GM10266 (cell line): ENCODE data around the gene ITSN1.
"Not testable (repeated sequence)": the region's sequence is repeated elsewhere in the genome, so short reads cannot be mapped to it uniquely, and the experiment has no call there.

ENCODE experiments used
- DNase-seq: peaks from one replicate; pipeline ENCODE4 v3.0.0; 2012; ENCODE audit errors: extremely low spot score
- CTCF ChIP-seq: IDR thresholded peaks from 2 replicates; pipeline ENCODE4 v1.5.1; 2012; ENCODE audit warnings: mild to moderate bottlenecking, low read depth; ENCODE audit not compliant: control insufficient read depth, insufficient read depth; ENCODE audit errors: missing control alignments

Gene ITSN1

DNA sequence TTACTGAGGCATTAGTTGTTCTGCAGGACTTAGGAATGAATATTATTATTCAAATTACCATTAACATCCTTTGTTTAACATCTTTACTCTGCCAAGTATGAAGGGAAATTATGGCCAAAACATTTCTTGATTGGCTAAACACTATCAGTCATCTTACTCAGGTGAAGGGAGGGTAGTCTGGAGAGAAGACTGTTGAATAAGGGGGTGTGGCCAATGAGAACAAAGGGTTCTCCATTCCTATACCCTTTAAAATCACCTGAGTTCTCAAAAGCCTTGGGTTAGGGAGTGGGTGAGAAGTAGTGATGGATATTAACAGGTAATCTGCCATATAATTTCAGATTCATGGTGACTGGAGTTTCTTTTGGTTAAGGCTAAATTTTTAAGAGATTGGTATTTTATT, 20.0 kb upstream of the ITSN1 start:
- no peak for DNase-seq
- TF ChIP-seq CTCF: no peak

DNA sequence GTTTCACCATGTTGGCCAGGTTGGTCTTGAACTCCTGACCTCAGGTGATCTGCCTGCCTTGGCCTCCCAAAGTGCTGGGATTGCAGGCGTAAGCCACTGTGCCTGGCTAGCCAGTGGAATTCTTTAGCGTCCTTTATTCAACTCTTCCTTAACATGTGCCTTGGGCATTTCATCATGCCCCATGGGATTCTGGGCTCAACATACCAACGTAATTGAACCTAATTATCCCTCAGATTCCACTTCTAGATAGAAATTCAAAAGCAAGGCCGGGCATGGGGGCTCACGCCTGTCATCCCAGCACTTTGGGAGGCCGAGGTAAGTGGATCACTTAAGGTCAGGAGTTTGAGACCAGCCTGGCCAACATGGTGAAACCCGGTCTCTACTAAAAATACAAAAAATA, 16.1 kb upstream of the ITSN1 start:
- not testable (repeated sequence) for DNase-seq

DNA sequence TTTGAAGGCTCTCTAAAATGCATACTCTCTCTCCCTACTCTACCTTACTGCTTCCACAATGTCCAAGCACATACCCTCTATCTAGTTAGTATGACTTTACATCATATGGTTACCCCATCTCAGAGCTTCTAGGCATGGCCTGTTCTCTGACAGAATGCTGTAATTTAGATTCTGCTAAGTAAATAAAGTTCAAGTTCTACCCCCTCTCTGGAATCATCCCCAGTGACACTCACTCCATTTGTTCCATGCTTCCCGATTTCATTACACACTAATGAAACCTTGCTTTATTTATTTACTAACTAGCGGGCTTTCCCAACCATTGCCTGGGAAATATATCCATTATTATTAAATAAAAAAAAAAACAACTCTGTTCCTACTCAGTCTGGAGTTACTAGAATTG, 8.0 kb upstream of the ITSN1 start:
- no peak for DNase-seq
- no peak for TF ChIP-seq CTCF

GRCh38 chr21:33640697-33641351, 1.5 kb upstream of the ITSN1 start:
- no peak for TF ChIP-seq CTCF
- no peak for DNase-seq

DNA sequence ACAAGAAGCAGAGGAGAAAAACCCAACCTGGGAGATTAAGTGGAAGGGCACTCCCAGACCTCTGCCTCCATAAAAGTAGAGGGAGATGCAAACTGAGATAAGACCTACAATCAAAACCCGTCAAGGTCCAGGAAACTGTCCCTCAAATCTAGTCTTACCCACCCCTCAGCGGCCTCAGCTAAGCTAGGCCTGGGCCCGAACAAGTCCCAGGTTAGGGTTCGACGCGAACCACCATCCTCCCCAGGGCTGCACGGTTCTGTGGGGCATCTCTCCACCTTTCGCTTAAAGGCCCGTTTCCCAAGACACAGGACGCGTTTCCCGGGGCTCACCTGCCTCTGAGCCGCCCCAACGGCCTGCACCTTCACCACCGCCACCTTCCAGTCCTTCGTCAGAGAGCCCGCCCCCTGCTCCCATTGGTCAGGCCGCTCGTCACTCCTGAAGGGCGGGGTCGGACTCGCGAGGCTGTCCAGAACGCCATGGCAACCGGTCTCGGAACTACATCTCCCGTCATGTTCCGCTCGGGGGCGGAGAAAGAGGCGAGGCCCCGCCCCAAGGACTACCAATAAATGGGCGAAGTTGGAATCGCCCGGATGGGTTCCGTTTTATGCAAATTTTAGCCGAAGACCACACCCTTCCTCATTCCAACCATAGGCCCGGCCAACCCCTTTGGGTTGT, 812 bp upstream of the ITSN1 start, which contains the start of gene CRYZL1:
TSS of gene CRYZL1 (minus strand) at position 390 of the 675 bp plus-strand sequence. CDS start 10,190 bp downstream, outside the sequence.
- DNase-seq: peak; percentile 95
- no peak for TF ChIP-seq CTCF

DNA sequence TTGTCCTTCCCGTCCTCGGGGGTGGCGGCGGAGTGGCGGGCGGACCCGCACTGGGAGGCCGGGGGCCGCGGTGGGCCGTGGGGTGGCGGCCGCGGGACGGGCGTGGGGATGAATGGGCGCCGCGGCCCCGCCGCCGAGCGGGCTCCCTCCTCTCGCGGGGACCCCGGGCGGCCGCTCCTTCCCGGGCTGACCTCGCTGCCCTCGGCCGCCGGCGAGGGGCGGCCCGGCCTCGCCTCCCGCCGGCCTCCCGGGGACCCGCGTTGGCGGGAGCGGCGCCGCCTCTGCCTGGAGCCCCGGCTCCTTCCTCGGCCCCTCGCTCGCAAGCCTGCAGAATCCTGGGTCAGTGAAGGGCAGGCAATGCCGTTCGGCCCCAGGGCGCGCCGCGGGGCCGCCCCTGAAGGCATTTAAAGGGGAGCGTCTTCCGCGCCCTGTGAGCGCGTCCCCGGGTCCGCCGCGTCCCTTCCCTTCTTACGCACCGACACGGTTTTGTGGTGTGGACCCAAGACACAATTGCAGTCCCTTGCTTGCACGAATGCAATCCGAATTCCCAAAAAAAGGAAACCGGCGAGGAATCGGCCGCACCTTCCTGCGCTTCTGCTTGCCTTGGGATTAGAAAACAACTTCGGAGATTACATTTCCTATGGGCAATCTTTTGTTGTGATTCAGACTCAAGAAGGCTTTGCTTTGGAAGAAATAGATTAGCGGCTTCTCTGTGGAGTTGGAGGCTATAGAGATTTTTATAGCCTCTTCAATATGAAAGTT, 776 bp downstream of the ITSN1 start:
- TF ChIP-seq CTCF: no peak
- peak; percentile 40 for DNase-seq

GRCh38 chr21:33643658-33644311, 1.5 kb downstream of the ITSN1 start:
- DNase-seq: no peak
- no peak for TF ChIP-seq CTCF
